ENCODE measurements around the gene TLE3. TPM values are rescaled to one million over a fixed set of nuclear protein-coding genes. Genes with fewer than 3 reads are reported as not detected.
A peak's percentile ranks its signal among the peaks of the same experiment; 100 is the strongest.

TLE3 gene
- total RNA-seq, 3 donors from 2014 or later, result 115 to 153 (median 139) TPM

DNA sequence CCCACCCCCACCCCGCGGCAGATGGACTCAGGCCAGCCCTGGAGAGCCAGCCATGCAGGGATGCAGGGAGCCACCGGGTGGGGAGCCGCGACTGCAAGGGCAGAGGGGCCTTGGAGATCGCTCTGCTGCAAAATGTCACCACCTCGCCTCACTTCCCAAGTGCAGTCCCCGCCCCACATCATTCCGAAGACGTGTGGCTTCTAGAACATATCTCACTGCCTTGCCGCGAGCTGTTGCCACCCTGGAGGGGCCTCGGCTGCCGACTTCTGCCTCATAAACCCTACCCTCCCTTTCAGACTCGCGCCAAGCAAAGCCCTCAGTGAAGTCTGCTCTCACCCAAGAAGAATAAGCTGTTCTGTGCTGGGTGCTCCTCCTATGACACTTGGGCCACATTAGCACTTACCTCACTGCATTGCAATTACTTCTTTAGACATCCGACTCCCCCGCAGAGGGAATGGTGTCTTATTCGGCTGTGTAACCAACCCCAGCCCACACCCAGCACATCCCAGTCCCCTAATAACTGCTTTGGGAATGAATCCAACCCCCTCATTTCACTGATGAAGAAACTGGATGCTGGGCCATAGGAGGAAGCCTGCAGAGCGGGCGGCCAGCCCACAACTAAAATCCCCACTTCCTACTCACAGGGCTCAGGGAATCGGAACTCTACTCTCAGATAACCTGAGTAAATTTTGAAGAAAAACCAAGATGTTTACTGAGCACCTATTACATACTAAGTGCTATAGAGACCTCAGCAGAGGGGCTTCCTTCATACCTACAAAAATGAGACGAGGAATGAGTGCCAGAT, 8.6 kb downstream of the TLE3 start:
- no peaks in the 10 kb centered on the region for H3K27me3 Mint-ChIP-seq (ENCODE audit: low read depth)
- no peak overlapping the region for H3K4me3 Mint-ChIP-seq
- ATAC-seq (no peak), DNase-seq (no peak)
- no peaks in the 10 kb centered on the region for H3K9me3 Mint-ChIP-seq
- H3K4me1 Mint-ChIP-seq (ENCODE audit: low read depth), result peaks cover 90% of the 10 kb centered on the region
- H3K36me3 Mint-ChIP-seq (ENCODE audit: insufficient read depth), result peaks cover 68% of the 10 kb centered on the region

DNA sequence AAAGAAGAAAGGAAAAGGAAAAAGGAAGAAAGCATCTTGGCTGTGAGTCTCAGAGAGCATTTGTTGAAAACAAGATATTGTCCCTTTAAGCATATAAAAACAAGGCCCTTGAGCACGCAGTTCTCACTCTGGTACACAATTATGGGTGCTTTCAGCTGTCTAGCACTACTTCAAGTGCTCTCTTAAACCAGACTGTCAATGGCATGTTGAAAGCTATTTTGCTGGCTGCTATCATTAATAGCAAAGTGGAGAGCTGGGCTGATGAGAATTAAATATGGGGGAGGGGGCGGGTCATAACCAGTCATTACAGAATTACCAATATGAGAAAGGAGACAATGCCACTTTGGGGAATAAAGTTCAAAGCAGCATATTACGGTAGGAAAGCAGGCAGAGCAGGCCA, 9.3 kb downstream of the TLE3 start:
- Mint-ChIP-seq H3K9me3 (no peaks in the 10 kb centered on the region), H3K27me3 (ENCODE audit: low read depth) (no peaks in the 10 kb centered on the region), H3K4me3 (no peak overlapping the region), H3K4me1 (ENCODE audit: low read depth) (peaks cover 90% of the 10 kb centered on the region), H3K36me3 (ENCODE audit: insufficient read depth) (peaks cover 69% of the 10 kb centered on the region)
- DNase-seq (no peak), ATAC-seq (no peak)

DNA sequence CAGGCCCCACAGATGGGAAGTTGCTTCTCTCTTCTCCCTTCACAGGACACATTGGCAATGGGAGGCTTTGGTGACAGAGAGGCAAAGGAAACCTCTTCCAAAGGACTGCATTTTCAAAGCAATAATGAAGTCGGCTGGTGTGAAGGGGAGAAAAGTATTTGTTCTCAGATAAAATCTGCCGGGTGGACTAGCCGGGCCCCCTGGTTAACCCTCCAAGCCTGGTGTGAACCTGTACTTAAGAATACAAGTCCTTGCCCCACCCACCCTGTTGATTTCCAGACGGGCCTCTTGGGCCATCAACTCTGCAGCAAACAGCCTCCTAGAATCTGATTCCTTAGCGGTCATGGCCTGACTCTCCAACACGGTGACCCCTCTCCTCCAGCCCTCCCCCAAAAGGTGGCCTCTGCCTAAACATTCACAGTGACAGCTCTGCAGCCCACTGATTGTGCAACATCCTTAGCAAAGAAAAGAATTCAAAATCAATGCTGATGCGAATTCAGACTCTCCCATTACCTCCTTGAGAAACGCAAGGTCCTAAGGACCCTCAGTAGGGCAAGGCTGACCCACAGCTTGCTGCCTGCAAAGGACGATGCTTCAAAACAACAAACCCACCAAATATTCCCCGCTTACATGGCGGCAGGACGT, 9.9 kb downstream of the TLE3 start:
- Mint-ChIP-seq H3K36me3 (ENCODE audit: insufficient read depth) (peaks cover 67% of the 10 kb centered on the region), H3K27me3 (ENCODE audit: low read depth) (no peaks in the 10 kb centered on the region), H3K9me3 (no peaks in the 10 kb centered on the region), H3K4me3 (no peak overlapping the region), H3K4me1 (ENCODE audit: low read depth) (peaks cover 89% of the 10 kb centered on the region)
- DNase-seq (no peak), ATAC-seq (no peak)

DNA sequence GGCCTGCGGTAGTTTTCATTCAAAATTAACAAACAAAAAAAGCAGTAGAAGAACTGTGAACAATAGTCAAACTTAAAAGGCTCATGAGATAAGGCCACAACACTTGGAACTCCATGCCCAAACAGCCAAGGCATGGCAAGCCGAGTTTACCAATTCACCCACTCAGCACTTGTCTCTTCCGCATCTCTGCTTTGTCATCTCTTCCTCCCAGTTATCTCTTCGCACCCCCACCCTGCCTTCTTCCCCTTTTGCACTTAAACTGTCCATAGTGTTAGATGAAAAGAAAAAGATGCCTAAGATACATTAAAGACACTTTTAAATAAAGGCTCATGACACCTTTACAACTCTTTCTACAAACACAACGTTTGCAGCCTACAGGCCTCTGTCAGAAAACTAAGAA, 11.1 kb downstream of the TLE3 start:
- H3K4me1 Mint-ChIP-seq (ENCODE audit: low read depth), result peaks cover 78% of the 10 kb centered on the region
- DNase-seq, result no peak
- peaks cover 66% of the 10 kb centered on the region for H3K36me3 Mint-ChIP-seq (ENCODE audit: insufficient read depth)
- H3K9me3 Mint-ChIP-seq, result no peaks in the 10 kb centered on the region
- no peaks in the 10 kb centered on the region for H3K27me3 Mint-ChIP-seq (ENCODE audit: low read depth)
- ATAC-seq, result no peak
- no peak overlapping the region for H3K4me3 Mint-ChIP-seq

DNA sequence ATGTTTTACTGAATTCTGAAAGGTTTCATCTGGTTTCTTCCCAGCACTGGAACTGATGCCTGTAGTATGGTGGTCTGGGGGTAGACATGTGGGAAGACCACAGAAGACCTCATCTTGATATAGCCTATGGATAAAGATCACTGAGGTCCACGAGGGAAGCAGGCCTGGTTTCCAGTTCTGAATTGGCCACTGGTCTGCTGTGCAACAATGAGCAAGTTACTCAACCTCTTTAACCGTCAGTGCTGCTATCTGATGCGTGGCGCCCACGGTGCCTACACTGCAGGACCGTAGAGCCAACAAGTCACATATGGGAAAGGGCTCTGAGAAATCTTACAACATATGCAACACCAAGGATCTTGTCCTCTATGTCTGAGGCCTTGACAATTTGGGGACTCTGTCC, 13.3 kb downstream of the TLE3 start:
- no peak for ATAC-seq
- DNase-seq, result no peak
- Mint-ChIP-seq H3K4me3 (no peak overlapping the region), H3K4me1 (ENCODE audit: low read depth) (peaks cover 67% of the 10 kb centered on the region), H3K27me3 (ENCODE audit: low read depth) (no peaks in the 10 kb centered on the region), H3K36me3 (ENCODE audit: insufficient read depth) (peaks cover 61% of the 10 kb centered on the region), H3K9me3 (no peaks in the 10 kb centered on the region)

DNA sequence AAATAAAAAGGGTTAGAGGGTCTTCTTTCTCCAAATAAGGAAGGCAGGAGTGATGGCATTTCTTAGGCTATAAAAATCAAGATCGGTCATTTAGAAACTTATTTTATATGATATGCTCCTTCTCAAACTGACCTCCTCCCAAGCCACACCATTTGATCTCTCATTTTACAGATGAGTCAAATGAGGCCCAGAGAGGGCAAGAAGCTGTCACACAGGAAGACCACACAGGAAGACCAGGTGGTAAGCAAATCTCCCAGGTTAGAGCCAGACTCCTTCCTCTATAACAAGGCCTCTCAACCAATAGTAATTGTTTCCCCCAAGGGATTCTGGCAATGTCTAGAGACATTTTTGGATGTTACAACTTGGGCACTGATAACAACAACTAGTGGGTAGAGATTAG, 13.8 kb downstream of the TLE3 start:
- Mint-ChIP-seq H3K9me3 (no peaks in the 10 kb centered on the region), H3K27me3 (ENCODE audit: low read depth) (no peaks in the 10 kb centered on the region), H3K4me3 (no peak overlapping the region), H3K4me1 (ENCODE audit: low read depth) (peaks cover 64% of the 10 kb centered on the region), H3K36me3 (ENCODE audit: insufficient read depth) (peaks cover 61% of the 10 kb centered on the region)
- DNase-seq, result no peak
- ATAC-seq, result peak in 1 of 2 donors; percentile 25

DNA sequence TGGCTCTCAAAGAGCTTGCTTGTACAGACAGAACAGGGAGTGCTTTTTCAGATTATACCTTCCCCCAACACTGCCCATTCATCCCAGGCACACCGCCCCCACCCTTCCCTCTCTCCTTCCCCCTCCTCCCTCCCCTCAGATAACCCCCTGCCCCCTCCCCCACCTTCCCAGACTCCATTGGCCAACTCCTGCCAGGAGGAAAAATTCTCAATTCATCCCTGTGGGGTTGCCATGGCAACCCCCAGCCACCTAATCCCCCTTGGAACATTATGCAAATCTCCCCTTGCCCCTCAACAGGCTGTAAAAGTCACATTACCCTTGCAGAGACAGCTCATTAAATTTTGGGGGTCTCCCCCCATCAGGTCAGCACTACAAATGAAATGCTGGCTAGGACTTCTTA, 14.3 kb downstream of the TLE3 start:
- H3K36me3 Mint-ChIP-seq (ENCODE audit: insufficient read depth), result peaks cover 60% of the 10 kb centered on the region
- peaks cover 64% of the 10 kb centered on the region for H3K4me1 Mint-ChIP-seq (ENCODE audit: low read depth)
- H3K4me3 Mint-ChIP-seq, result no peak overlapping the region
- H3K27me3 Mint-ChIP-seq (ENCODE audit: low read depth), result no peaks in the 10 kb centered on the region
- ATAC-seq (no peak), DNase-seq (no peak)
- H3K9me3 Mint-ChIP-seq, result no peaks in the 10 kb centered on the region

DNA sequence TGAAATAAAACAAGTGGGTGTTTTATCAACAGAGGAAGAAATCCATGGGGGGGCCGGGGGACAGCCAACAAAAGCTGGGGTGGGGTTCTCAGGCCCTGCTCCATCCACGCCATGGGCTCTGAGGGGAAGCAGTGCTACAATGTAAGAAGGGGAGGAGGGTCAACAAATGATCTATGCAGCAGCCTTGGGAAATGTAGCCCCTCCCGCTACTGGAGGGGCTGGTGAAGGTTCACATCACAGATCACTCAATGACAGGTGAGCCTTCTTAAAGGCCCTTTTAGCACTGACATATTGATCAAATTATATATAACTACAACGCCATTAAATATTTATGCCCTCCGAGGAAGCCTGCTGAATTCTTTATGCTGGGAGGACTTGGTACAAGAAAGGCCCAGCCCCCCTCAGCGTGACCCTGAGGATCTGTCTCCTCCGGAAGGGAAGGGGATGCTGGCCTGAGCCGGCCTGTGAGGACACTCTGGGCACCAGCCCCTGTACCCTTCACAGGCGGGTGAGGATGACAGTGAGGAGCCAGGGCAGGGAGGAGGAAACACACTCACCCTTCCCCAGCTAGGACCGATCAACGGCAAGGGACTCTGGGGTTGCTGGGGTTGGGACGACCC, 15.3 kb downstream of the TLE3 start:
- H3K4me3 Mint-ChIP-seq, result no peak overlapping the region
- peaks cover 65% of the 10 kb centered on the region for H3K4me1 Mint-ChIP-seq (ENCODE audit: low read depth)
- no peak for ATAC-seq
- no peak for DNase-seq
- no peaks in the 10 kb centered on the region for H3K9me3 Mint-ChIP-seq
- peaks cover 66% of the 10 kb centered on the region for H3K36me3 Mint-ChIP-seq (ENCODE audit: insufficient read depth)
- no peaks in the 10 kb centered on the region for H3K27me3 Mint-ChIP-seq (ENCODE audit: low read depth)

DNA sequence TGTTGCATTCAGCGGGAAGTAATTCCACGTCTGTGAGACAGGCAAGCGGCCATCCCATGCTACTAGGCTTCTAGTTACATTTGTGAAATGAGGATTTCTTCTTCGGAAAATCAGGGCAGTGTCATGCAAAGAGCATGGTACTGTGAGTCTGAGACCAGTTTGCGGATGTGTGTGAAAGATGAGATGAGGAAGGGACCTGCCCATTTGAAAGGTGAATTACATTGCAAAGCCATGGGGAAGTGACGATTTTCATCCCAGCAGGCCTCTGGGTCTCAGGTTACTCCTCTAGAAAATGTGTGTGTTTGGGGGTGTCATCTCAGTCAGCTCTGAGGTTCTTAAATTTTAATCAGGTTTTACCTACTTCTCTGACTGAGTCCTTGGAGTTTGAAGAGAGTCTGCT, 16.1 kb downstream of the TLE3 start:
- no peaks in the 10 kb centered on the region for H3K9me3 Mint-ChIP-seq
- peaks cover 61% of the 10 kb centered on the region for H3K4me1 Mint-ChIP-seq (ENCODE audit: low read depth)
- ATAC-seq (no peak), DNase-seq (no peak)
- H3K27me3 Mint-ChIP-seq (ENCODE audit: low read depth), result no peaks in the 10 kb centered on the region
- peaks cover 59% of the 10 kb centered on the region for H3K36me3 Mint-ChIP-seq (ENCODE audit: insufficient read depth)
- no peak overlapping the region for H3K4me3 Mint-ChIP-seq

DNA sequence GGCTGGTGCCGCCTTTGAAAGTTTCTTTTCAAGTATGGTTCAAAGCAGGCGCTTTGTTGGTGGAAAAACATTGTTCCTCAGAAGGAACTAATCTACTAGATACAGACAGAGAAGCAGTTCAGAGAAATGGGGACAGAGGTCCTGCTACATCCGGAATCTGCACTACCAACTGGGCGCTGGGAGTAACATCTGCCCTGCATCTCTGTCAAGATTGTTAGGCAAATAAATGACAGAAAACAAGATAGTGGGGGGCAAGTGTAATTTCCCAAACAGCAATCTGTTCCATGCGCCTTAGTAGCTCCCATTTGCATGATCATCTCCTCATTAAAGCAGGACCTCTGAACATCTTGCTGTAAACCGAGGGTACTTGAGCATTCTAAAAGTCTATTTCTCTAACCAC, 17.4 kb downstream of the TLE3 start:
- DNase-seq (no peak), ATAC-seq (no peak)
- H3K4me3 Mint-ChIP-seq, result no peak overlapping the region
- H3K4me1 Mint-ChIP-seq (ENCODE audit: low read depth), result peaks cover 53% of the 10 kb centered on the region
- no peaks in the 10 kb centered on the region for H3K27me3 Mint-ChIP-seq (ENCODE audit: low read depth)
- H3K9me3 Mint-ChIP-seq, result no peaks in the 10 kb centered on the region
- H3K36me3 Mint-ChIP-seq (ENCODE audit: insufficient read depth), result peaks cover 55% of the 10 kb centered on the region

DNA sequence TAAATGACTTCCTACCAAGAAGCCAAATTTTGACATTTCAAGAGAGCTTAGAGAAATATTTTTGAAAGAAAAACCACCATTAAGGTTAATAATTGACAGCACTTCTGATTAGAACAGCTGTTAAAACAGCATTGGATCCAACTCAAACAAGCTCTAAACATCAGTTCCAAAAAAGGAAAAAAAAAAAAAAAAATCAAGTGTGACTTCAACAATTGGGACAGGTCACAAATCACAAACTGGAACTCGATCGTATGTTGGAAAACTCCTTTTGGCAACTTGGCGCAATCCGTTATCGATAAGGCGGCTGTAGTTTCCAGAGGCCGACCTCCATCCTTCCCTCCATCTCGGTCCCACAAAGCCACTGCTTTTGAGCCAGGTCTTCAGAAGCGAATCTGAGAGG, 17.8 kb downstream of the TLE3 start:
- Mint-ChIP-seq H3K4me1 (ENCODE audit: low read depth) (peaks cover 48% of the 10 kb centered on the region), H3K27me3 (ENCODE audit: low read depth) (no peaks in the 10 kb centered on the region), H3K9me3 (no peaks in the 10 kb centered on the region), H3K36me3 (ENCODE audit: insufficient read depth) (peaks cover 50% of the 10 kb centered on the region), H3K4me3 (no peak overlapping the region)
- no peak for ATAC-seq
- no peak for DNase-seq

DNA sequence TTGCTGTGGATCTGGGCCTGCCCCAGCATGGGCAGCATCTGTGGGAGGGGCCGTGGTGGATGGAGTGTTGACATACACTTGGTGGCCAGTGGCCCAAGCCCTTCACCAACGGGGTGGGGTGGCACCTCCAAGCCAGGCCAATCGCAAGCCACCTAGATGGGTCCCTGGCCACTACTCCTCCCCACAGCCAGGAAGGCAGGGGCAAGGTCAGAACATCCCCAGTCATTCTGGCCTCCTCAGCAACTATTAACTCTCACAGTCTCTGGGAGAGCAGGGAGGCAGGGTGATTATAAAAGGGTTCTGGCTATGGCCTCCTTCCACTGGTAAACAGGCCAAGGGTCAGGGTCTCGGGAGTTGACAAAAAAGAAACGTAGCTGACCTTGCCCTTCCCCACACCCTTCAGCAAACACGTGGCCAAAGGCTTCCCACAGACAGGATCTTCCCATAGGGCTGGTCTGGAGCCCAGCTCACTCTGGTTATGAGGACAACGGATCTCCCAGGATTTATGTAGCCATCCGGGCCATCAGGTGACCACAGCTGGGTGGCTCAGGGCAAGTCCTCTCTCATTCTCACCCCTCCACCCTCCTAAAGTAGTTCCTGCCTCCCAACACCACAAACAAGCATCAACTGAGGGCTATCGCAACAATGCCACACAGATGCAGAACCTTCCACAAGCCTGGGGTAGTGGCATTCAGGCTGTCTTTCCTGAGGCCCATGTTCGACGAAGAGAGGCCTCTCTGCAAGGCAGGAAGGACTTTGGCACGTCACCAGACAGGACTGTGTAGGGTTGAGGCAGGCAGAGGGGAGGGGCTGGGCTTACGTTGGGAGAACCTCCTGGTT, 18.9 kb downstream of the TLE3 start:
- ATAC-seq (no peak), DNase-seq (no peak)
- peaks cover 52% of the 10 kb centered on the region for H3K36me3 Mint-ChIP-seq (ENCODE audit: insufficient read depth)
- H3K4me1 Mint-ChIP-seq (ENCODE audit: low read depth), result peaks cover 37% of the 10 kb centered on the region
- no peaks in the 10 kb centered on the region for H3K9me3 Mint-ChIP-seq
- no peak overlapping the region for H3K4me3 Mint-ChIP-seq
- H3K27me3 Mint-ChIP-seq (ENCODE audit: low read depth), result no peaks in the 10 kb centered on the region

DNA sequence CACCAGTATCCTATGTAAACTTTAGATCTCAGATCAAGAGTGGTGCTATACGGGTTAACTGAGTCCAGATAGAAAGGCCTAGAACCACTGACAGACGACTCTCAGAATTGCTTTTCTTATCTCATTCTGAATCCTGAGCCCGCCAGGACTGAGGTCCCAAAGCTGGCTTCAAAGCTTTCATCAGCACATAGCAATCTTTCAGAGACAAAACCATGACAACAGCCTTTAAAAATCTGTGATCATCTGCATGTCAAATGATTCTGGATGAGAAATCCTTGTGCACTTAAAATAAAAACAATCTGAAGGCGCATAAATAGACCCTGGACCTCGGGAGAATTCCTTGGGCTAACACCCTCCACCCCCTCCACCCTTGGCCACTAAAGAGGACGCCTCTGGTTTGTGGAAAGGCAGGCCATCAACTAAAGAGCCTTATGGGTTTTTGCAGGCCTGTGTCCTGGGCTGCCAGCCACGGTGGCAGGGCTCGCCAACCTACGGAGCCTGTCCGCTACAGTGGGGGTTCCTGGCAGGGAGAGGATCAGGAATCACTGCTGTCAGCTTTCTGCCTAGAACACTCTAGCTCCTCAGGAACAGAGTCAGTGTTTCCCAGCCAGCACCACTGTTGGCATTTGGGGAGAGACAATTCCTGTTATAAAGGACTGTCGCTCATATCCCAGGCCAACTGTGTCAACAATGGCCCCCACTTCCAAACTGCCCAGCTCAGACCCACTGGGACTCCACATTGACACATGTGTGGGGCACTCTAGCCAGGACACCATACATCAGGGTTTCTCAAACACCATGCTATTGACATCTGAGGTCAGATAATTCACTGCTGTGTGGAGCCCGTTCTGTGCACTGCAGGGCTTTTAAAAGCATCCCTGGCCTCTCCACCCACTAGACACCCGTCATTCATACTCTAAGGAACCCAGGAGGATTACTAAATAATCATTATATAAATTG, 20.2 kb downstream of the TLE3 start:
- no peak for ATAC-seq
- H3K9me3 Mint-ChIP-seq, result no peaks in the 10 kb centered on the region

More for the DNA sequence above, 20.2 kb downstream of the TLE3 start:
- H3K4me1 Mint-ChIP-seq (ENCODE audit: low read depth), result peaks cover 30% of the 10 kb centered on the region
- no peaks in the 10 kb centered on the region for H3K27me3 Mint-ChIP-seq (ENCODE audit: low read depth)
- peaks cover 54% of the 10 kb centered on the region for H3K36me3 Mint-ChIP-seq (ENCODE audit: insufficient read depth)
- H3K4me3 Mint-ChIP-seq, result no peak overlapping the region
- no peak for DNase-seq

Measured in activated T-cell treated with anti-CD3 and anti-CD28 coated beads, Interleukin-2, amount 50 U/mL, for 4 hours (primary cell).